Skeletal muscle cell (primary cell): Measurements from ENCODE around the gene CRIM1.

Source experiments
- DNase-seq: peaks from one replicate; pipeline ENCODE4 v3.0.0-alpha.2; 2010; ENCODE audit warnings: low read depth
- H3K4me3 ChIP-seq: 2 replicates; pipeline ENCODE4 v1.5.1; 2011; ENCODE audit warnings: low read depth, mild to moderate bottlenecking, control low read depth, low read length, moderate library complexity

Gene CRIM1

DNA sequence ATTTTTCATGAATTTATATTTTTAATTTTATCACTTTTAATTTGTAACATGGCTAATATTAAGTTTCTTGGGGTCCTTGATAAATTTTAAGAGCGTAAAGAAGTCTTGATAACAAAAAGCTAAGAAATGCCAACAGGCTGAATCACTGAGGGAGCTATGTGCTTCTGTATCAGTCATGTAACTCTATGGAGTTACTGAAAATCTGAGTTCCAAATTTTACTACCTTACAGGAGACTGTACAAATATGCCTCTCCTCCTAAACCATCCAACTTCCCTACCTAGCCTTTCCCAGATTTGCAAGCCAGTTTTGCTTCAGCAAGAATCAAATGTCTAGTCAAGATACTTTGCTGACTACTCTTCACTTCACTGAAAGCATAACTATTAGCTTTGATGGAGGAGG, 206.7 kb downstream of the CRIM1 start:
- DNase-seq, result no peak
- no peak overlapping the region for H3K4me3 ChIP-seq

DNA sequence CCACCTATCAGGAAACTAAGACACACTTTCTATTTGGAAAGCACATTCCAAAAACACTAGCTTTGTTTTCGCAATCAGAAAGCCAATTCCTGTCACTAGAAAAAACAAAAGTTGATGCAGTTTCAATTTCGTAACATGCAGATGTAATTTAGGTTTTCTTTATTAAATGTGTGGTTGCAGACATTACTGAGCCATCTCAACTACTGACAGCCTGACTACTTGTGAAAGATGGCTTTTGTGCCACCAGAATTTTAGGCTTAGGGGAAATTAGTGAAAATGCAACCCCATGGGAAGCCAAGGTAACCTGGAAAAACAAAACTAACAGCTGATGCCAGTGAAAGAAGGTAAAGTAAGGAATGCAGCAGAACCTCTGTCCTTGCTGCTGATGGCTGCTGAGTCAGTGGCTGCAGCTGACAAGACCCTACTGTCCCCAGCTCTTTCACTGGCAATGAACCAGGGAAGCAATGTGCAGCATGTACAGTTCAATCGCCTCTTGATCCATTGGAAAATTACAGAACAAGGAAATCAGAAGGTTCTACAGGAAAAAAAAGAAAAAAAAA, 207.5 kb downstream of the CRIM1 start:
- peak overlapping the region; percentile 7 for H3K4me3 ChIP-seq
- no peak for DNase-seq

DNA sequence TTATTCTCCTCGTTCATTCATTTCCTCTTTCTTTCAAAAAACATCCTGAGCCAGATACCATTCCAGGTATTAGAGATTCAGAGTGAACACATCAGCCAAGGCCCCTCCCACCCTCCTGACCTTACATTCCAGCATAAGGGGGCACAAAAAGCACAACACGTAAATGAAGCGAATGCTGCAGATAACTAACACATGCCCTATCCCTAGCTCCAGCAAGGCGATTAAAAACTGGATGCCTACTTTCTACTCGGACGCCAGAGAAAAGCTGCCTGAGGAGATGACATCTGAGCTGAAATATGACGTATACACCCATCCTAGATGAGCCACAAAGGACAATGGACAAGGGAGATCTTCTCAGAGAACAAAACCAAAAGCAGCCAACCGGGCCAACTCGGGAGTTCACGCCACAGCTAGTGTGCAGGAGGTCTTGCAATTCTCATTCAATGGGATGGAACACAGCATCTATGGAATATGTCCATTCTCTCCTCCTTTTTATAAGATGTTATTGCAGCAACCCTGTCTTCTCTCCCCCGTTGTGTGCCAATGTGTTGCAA, 208.9 kb downstream of the CRIM1 start:
- no peak overlapping the region for H3K4me3 ChIP-seq
- DNase-seq, result no peak

DNA sequence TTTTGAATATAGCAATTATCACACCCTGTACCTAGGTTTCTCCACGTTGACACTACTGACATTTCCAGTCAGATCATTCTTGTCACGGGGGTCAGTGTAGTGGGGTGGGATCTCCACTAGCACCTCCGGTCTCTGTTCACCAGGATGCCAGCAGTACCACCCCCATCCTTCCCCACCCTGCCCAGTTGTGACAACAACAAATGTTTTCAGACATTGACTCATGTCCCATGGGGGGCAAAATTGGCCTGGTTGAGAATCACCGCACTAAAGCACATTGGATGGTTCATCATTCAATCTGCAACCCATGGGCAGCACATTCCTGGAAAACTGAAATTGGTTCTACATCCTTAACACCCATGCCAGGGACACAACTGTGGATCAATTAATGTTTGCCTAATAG, 210.1 kb downstream of the CRIM1 start:
- no peak overlapping the region for H3K4me3 ChIP-seq
- no peak for DNase-seq

DNA sequence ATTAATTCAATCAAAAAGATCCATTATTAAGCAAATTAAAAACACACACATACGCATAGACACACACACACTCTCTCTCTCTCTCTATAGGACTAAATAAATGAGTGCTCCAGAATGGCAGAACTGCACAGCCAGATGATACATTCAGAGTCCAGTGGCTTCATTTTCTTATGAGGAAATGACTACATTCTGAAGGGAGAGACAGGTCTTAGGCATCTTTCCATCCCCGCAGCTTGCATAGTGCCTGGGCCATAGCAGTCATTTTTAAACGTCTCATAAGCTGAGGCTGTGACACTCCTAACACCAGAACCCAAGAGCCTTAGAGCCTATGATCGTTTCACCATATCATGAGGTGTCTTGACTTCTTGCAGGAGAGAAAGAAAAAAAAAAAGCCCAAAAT, 211.3 kb downstream of the CRIM1 start:
- no peak for DNase-seq

DNA sequence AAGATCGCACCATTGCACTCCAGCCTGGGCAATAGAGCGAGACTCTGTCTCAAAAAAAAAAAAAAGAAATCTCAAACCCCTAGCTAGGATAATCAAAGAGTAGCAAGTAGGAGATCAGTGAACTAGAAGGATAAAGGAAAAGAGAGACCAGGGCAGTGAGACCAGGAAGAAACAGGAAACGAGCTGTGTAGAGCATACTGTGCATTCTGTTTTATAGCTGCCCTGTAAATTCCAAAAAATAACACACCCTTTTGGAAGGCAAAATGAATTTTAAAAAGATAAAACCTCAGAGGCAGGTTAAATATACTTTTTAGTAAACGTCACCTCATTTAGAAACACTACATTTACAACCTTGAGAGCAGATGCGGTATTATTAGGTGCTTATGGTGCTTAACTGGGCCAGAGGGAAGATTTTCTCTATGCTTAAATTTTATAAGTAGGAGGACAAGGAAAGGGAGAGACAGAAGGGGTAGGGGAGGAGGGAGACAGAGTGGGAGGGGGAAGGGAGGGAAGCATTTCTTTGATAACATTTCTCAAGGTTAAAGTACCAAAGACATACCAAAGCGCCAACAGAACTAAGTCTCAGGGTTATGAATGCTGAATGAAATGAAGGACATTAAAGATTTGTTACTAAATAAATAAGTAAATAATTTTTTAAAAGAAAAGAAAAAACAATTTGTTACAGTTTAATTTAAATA, 212.3 kb downstream of the CRIM1 start:
- no peak overlapping the region for H3K4me3 ChIP-seq
- no peak for DNase-seq

More for the DNA sequence above, 211.3 kb downstream of the CRIM1 start:
- H3K4me3 ChIP-seq, result no peak overlapping the region

DNA sequence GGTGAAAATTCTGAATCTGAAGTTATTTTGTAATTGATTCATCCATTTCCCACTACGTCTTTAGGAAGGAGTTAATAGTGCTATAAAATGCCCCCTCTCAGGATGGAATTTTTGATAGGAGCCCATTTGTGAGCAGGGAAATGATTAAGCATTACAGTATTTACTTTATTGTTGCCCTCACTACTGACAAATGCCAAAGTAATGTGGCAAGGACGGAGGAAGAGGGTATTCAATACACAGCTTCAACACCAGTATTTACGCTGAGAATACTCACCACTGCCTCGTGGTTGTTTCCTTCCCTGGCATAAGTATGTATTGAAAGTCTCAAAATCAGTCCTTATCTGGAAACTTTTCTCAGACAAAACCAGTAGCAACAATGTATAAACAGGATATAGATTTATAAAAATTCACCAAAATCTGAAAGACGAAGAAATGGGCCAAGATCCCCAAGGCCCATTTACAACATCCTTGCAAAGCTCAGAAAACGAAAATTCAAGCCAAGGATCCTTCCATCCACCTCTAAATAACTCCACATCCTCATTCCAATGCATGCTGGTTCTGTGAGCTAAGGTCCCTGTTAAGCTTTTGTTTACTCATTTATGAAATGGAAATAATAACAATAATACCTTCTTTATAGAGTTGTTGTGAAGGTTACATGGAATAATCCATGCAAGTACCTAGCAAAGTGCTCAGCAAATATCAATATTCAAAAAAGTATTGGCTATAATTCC, 213.1 kb downstream of the CRIM1 start:
- peak overlapping the region; percentile 4 for H3K4me3 ChIP-seq

DNA sequence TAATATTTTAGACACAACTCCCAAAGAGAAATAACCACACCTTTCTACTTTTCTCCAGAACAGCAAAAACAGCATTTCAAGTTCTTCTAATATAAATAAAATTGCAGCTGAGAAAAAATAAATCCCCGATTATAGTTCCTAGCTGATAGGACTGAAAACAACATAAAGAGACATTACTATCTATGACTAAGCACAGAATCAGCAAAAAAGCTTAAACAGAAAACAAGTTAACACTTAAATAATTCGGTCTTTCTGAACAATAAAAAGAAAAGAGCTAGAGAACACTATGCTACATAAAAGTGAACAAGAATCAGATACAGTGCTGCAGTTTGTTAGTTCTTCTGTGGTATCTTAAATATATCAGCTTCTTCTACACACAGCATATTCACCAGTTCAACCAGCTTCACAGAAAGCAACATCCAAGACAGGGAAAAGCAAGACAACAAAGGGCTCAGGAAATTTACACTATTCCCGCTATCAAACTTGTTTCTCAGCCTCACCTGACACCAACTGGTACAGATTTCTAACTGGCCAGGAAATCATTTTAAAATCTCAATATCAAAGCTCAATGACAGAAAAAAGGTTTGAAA, 213.8 kb downstream of the CRIM1 start:
- H3K4me3 ChIP-seq, result no peak overlapping the region
- no peak for DNase-seq

More for the DNA sequence above, 213.1 kb downstream of the CRIM1 start:
- no peak for DNase-seq

DNA sequence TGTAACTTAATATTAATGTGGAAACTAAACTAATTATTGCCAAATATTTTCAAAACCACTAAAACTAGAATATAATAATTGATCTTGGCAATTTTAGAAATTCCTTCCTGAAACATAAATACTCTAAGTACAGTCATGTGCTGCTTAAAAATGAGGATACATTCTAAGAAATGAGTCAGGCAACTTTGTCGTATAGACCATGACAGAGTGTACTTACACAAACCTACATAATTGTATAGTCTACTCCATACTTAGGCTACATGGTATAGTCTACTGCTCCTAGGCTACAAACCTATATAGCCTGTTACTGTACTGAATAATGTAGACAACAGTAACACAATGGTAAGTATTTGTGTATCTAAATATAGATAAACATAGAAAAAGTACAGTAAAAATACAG, 214.8 kb downstream of the CRIM1 start:
- DNase-seq, result no peak
- no peak overlapping the region for H3K4me3 ChIP-seq

DNA sequence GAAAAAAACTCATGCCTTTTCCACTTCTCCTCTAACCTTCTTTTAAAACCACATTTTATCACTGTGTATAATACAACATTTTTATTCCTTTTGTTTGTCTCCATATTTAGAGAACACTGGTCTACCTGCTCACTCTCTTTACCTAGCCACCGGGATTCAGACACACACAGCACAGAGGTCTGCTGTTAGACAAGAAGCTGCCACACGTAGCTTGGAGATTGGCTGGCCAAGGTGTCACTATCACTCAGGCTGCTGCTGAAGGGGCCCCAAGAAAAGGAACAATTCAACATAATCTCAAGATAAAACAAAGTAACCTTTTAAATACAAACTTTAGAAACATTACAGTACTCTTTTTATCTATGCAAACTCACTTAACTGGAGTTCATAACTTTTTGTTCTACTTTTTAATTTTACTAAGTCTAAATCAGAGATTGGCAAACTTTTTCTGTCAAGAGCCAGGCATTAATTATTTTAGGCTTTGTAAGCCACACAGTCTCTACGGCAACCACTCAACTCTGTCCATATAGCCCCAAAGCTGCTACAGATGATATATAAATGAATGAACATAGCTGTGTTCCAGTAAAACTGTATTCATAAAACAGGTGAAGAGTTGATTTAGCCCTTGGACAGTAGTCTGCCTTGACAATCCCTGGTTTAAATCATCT, 216.6 kb downstream of the CRIM1 start:
- no peak overlapping the region for H3K4me3 ChIP-seq
- no peak for DNase-seq

DNA sequence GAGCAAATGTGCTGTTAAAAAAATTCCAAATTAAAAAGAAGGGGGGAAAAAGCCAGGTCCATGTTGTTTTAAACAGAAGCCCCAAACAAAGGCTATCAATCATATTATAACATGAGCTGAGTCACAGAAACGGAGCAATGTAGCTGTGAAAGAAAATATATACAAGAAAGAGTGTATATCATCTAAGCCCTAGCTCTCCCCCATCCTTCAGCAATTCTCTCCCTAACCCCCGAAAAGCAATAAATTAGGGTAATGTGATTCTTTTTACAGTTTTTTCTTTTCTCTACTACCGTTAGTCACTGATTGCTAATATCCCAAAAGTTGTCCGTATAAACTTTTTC, 217.1 kb downstream of the CRIM1 start:
- H3K4me3 ChIP-seq, result no peak overlapping the region
- DNase-seq, result no peak

DNA sequence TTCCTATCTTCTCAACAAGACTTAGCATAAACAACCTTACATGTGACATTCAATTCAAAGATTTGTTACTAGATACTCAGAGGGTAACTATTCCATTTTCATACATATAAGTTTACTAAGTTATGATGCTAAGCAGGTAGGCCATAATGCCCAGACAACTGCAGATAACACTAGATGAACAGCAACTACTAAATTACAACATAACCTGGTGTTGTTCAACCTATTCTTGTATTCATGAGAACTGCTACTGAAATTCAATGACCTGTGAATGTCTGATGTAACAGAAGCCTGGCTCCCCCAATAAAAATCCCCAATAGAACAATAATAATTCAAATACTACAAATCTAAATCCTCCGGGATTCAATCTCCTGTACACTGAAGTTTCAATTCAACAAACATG, 217.6 kb downstream of the CRIM1 start:
- no peak for DNase-seq
- H3K4me3 ChIP-seq, result no peak overlapping the region

DNA sequence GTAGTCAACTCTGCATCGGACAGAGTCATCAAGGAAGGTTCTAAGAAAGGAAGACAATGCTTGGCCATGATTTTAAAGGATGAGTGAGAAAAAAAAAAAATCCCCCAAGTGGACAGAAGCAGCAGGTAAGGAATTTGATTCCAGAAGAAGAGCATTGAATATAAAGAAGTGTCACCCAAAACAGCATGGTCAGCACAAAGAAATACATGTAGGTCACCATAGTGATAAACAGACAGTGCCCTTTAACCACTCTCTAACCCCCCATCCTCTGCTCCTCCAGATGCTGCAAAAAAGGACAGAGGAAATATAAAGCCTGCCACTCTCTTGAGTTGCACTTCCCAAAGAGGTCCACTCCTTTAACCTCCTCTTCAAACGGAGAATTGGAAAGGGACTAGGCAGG, 219.0 kb downstream of the CRIM1 start:
- H3K4me3 ChIP-seq, result no peak overlapping the region
- DNase-seq, result no peak

DNA sequence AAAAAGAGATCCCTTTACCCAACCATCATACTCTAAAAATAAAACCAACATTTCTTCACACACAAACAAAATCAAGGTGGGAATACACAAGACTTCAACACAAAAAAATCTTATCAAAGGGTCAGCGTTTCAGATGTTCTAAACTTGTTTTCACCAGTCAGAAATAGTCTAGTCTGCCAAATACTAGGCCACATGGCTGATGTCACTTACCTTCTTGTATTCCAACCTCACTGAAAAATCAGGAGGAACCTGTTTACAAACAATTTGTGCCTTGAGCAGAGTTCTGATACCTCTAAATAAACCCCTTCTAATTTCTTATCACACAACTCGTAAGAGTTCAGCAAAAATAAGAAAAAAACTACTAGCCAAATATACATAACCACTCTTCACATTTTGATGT, 222.3 kb downstream of the CRIM1 start:
- no peak overlapping the region for H3K4me3 ChIP-seq
- no peak for DNase-seq

DNA sequence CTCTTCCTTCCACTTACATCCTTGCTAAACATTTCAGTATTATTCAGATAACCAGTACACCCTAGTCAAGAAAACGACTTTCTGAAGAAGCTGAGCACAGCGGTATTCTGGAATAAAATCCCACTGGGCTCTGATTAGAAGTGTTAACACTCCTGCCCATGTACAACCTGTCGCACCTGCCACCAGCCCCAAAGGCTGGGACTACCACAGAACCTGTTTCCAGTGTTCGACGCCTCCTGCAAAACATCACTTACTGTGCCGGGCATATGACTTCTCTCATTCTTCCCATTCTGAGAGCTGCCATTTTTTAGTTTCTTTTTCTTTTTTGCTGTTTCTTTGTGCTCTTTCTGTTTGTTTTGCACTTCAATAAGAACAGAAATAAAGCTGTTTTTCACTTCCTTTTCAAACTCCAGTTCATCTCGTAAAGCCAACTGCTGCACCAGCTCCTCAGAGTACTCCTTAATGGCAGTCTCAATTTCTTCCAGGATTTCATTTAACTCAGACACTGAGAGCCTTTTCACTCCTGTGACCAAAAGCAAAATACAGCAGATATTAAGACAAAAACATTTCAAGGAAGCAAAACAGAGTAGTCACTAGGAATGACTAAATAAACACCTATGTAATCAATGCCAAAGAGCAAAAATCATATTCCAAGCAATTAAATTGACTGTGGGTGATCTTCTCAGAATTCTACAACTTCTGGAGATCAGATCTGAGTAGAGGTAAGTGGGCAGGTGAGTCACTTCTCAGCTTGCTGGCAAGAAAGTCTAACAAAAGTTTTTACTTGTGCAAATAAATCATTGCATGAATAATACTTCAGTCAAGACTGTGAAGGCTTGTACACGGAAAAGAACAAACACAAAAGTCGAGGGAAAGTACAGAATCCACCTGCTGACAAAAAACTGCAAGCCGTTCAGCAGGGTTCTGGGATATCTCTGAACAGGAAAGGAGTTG, 223.0 kb downstream of the CRIM1 start:
- DNase-seq, result no peak
- H3K4me3 ChIP-seq, result no peak overlapping the region

DNA sequence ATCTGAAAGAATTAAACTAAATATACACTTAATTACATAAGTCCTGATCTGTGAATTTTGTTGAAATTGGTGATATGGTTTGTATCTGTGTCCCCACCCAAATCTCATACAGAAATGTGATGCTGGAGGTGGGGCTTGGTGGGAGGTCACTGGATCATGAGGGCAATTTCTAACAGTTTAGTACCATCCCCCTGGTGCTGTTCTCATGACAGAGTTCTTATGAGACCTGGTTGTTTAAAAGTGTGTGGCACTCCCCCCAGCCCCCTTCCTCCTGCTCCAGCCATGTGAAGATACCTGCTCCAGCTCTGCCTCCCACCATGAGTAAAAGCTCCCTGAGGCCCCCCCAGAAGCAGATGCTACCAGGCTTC, 223.7 kb downstream of the CRIM1 start:
- no peak overlapping the region for H3K4me3 ChIP-seq
- DNase-seq, result no peak

DNA sequence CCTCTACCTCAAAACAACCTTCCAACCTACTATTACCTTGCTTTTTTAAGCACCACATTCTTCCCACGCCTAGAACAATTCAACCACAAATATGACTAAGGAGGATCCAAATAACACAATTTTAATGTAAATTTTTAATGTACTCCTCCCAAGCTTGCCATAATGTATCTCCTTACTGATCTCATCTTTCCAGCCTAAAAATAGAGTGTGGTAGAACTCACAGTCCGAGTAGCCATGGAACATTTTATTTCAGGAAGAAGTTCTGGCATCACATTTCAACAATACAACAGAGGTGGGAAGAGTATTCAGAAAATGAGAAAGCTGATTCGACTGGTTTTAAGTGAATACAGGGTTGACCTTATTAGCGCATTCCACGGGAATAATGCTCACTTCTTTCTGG, 227.0 kb downstream of the CRIM1 start:
- no peak overlapping the region for H3K4me3 ChIP-seq
- no peak for DNase-seq

DNA sequence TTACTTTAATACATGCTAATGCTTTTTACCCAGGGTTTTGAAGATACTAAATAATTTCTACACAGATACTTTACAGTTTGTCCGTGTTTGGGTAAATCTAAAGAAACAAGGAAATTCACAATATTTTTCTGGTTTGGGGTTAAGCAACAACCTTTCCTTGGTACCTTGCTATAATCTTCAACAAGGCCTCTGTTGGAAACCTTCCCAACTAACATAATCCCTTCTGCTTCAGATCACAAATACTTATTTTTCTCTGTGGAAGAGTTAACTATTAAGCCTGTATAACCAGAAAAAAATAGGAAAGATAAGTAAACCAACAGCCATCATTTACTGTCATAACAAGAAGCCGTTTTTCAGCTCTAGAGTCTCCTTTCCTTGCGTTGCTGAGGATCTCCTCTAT, 227.4 kb downstream of the CRIM1 start:
- no peak for DNase-seq
- no peak overlapping the region for H3K4me3 ChIP-seq
